Loucy (cell line): Measurements from ENCODE around the gene CHMP4B.

Experiments
- CTCF ChIP-seq: fragments of 200-600 bp; sonication (generic); conservative IDR thresholded peaks from 2 replicates; pipeline ENCODE4 v1.5.1; 2014; ENCODE audit warnings: mild to moderate bottlenecking, antibody characterized with exemption, low read length
- EZH2phosphoT487 ChIP-seq: fragments of 200-600 bp; IDR thresholded peaks from 2 replicates; pipeline ENCODE4 v1.6.1; 2018; ENCODE audit warnings: antibody characterized with exemption, mild to moderate bottlenecking, moderate library complexity, borderline replicate concordance

GRCh38 chr20:33791021-33791420 lies 20.1 kb upstream of the CHMP4B start:
- no peak for TF ChIP-seq CTCF
- TF ChIP-seq EZH2phosphoT487 = no peak
